CD4-positive, alpha-beta memory T cell (primary cell): ENCODE results near the gene UGT1A3. TPM values are rescaled to one million over a fixed set of nuclear protein-coding genes. Genes with fewer than 3 reads are reported as not detected.

Experiments used
- CTCF ChIA-PET: fragments of 350-600 bp; sonication (Branson Sonifier 250); formaldehyde crosslinking; loops from one replicate; lab custom pipeline; 2021; ENCODE audit warnings: inconsistent platforms; ENCODE audit not compliant: partially characterized antibody; lab: Charles Lee
- POLR2A ChIA-PET: fragments of 350-600 bp; sonication (Branson Sonifier 250); formaldehyde crosslinking; loops from one replicate; lab custom pipeline; 2021; ENCODE audit not compliant: partially characterized antibody; lab: Charles Lee
- DNase-seq, 5 donors: peaks; one replicate each; pipeline versions ENCODE4 v3.0.0 to v3.0.0-alpha.2; 2020 to 2022; ENCODE audit warnings: mixed read lengths in 1 of 5
- H3K27ac ChIP-seq: one replicate; pipeline ENCODE4 v1.7.0; 2013; ENCODE audit warnings: low read depth, low read length
- H3K27me3 ChIP-seq: 2 replicates; pipeline ENCODE4 v1.7.0; 2013; ENCODE audit warnings: mild to moderate bottlenecking, low read length, moderate library complexity; ENCODE audit not compliant: insufficient read depth
- H3K36me3 ChIP-seq: 2 replicates; pipeline ENCODE4 v1.7.0; 2013; ENCODE audit warnings: mild to moderate bottlenecking, low read length, moderate library complexity; ENCODE audit not compliant: insufficient read depth
- H3K4me1 ChIP-seq: 2 replicates; pipeline ENCODE4 v1.7.0; 2013; ENCODE audit warnings: mild to moderate bottlenecking, low read length, moderate library complexity; ENCODE audit not compliant: insufficient read depth
- H3K4me3 ChIP-seq, 2 donors: one replicate each; pipeline ENCODE4 v1.7.0; 2013; ENCODE audit warnings: low read length in 2 of 2, mild to moderate bottlenecking in 1 of 2
- H3K9me3 ChIP-seq, 2 donors: one replicate each; pipeline ENCODE4 v1.7.0; 2013; ENCODE audit warnings: low read length in 2 of 2, control low read depth in 1 of 2; ENCODE audit not compliant: control insufficient read depth in 1 of 2
- H3K27ac Mint-ChIP-seq, 7 donors: one replicate each; pipeline ENCODE4 v1.8.0; 2020 to 2021; ENCODE audit warnings: mixed read lengths in 7 of 7, mild to moderate bottlenecking in 6 of 7, inconsistent platforms in 3 of 7, moderate library complexity in 3 of 7
- H3K27me3 Mint-ChIP-seq, 2 donors: one replicate each; pipeline ENCODE4 v1.8.0; 2020 to 2021; ENCODE audit warnings: mixed read lengths in 2 of 2
- H3K36me3 Mint-ChIP-seq, 2 donors: one replicate each; pipeline ENCODE4 v1.8.0; 2020 to 2021; ENCODE audit warnings: mixed read lengths in 2 of 2, inconsistent platforms in 1 of 2, mild to moderate bottlenecking in 1 of 2
- H3K4me1 Mint-ChIP-seq, 4 donors: one replicate each; pipeline ENCODE4 v1.8.0; 2020 to 2021; ENCODE audit warnings: mixed read lengths in 4 of 4, mild to moderate bottlenecking in 1 of 4
- H3K4me3 Mint-ChIP-seq, 8 donors: one replicate each; pipeline ENCODE4 v1.8.0; 2020 to 2021; ENCODE audit warnings: mixed read lengths in 8 of 8, mild to moderate bottlenecking in 7 of 8, moderate library complexity in 6 of 8, inconsistent platforms in 3 of 8
- H3K9me3 Mint-ChIP-seq, 8 donors: one replicate each; pipeline ENCODE4 v1.8.0; 2020 to 2021; ENCODE audit warnings: mixed read lengths in 8 of 8, mild to moderate bottlenecking in 5 of 8, inconsistent platforms in 3 of 8, moderate library complexity in 1 of 8
- intact Hi-C: fragments of 100-400 bp; cut with micrococcal nuclease; formaldehyde crosslinking; loops from one replicate; pipeline ENCODE4 v1.15.1; 2023
- polyA plus RNA-seq, 2 donors: library from polyadenylated mRNA; unstranded; fragments of 300-500 nt; fragmentation: Illumina TruSeq; gene quantifications; one replicate each; pipeline ENCODE4 v1.2.3, GENCODE V29; 2021
- total RNA-seq, 2 experiments: library from RNA; stranded (reverse); gene quantifications; one replicate each; pipeline ENCODE4 v1.2.3, GENCODE V29; 2021

Gene UGT1A3
- total and polyA plus RNA-seq, 4 experiments from 2014 or later: not detected

- no peaks in the 10 kb centered on the region for H3K36me3 ChIP-seq
- no peak for DNase-seq
- no peaks in the 10 kb centered on the region for H3K9me3 Mint-ChIP-seq
- no peaks in the 10 kb centered on the region for H3K36me3 Mint-ChIP-seq
- no peak overlapping the region for H3K4me3 Mint-ChIP-seq
- no peaks in the 10 kb centered on the region for H3K4me1 ChIP-seq
- no peak overlapping the region for H3K27ac Mint-ChIP-seq
- ChIA-PET CTCF (no interaction called here), POLR2A (no interaction called here)
- H3K9me3 ChIP-seq: no peaks in the 10 kb centered on the region
- intact Hi-C loops: no loop called here
- H3K4me3 ChIP-seq: no peak overlapping the region
- no peak overlapping the region for H3K27ac ChIP-seq
- H3K4me1 Mint-ChIP-seq: no peaks in the 10 kb centered on the region
- H3K27me3 Mint-ChIP-seq: peaks cover 6 to 13% of the 10 kb centered on the region in 2 donors
- no peaks in the 10 kb centered on the region for H3K27me3 ChIP-seq
Observed at GRCh38 chr2:233813236-233814055, 84.6 kb downstream of the UGT1A3 start.

GRCh38 chr2:233814056-233814835 lies 85.4 kb downstream of the UGT1A3 start:
- DNase-seq: no peak
- intact Hi-C loops: no loop called here
- H3K27me3 ChIP-seq: no peaks in the 10 kb centered on the region

GRCh38 chr2:233815861-233816260 lies 87.0 kb downstream of the UGT1A3 start:
- H3K9me3 ChIP-seq: no peaks in the 10 kb centered on the region
- Mint-ChIP-seq H3K27me3 (peaks cover 0 to 11% of the 10 kb centered on the region in 2 donors), H3K4me1 (no peaks in the 10 kb centered on the region), H3K9me3 (no peaks in the 10 kb centered on the region), H3K36me3 (no peaks in the 10 kb centered on the region), H3K4me3 (no peak overlapping the region), H3K27ac (no peak overlapping the region)
- ChIA-PET POLR2A (no interaction called here), CTCF (no interaction called here)
- no peak for DNase-seq
- intact Hi-C loops: no loop called here
- no peak overlapping the region for H3K27ac ChIP-seq
- no peaks in the 10 kb centered on the region for H3K36me3 ChIP-seq
- no peaks in the 10 kb centered on the region for H3K27me3 ChIP-seq
- H3K4me1 ChIP-seq: no peaks in the 10 kb centered on the region
- no peak overlapping the region for H3K4me3 ChIP-seq

More at GRCh38 chr2:233814056-233814835, 85.4 kb downstream of the UGT1A3 start:
- peaks cover 2 to 13% of the 10 kb centered on the region in 2 donors for H3K27me3 Mint-ChIP-seq
- H3K4me1 Mint-ChIP-seq: no peaks in the 10 kb centered on the region
- Histone ChIP-seq H3K4me3 (no peak overlapping the region), H3K27ac (no peak overlapping the region), H3K36me3 (no peaks in the 10 kb centered on the region), H3K4me1 (no peaks in the 10 kb centered on the region), H3K9me3 (no peaks in the 10 kb centered on the region)
- no peaks in the 10 kb centered on the region for H3K36me3 Mint-ChIP-seq
- CTCF ChIA-PET: no interaction called here
- POLR2A ChIA-PET: no interaction called here
- H3K4me3 Mint-ChIP-seq: no peak overlapping the region
- H3K9me3 Mint-ChIP-seq: no peaks in the 10 kb centered on the region
- no peak overlapping the region for H3K27ac Mint-ChIP-seq

GRCh38 chr2:233816334-233816733 lies 87.5 kb downstream of the UGT1A3 start:
- no peaks in the 10 kb centered on the region for H3K36me3 ChIP-seq
- intact Hi-C loops: no loop called here
- Mint-ChIP-seq H3K9me3 (no peaks in the 10 kb centered on the region), H3K27me3 (peaks cover 0 to 11% of the 10 kb centered on the region in 2 donors), H3K36me3 (no peaks in the 10 kb centered on the region), H3K27ac (no peak overlapping the region), H3K4me3 (no peak overlapping the region), H3K4me1 (no peaks in the 10 kb centered on the region)
- no peaks in the 10 kb centered on the region for H3K9me3 ChIP-seq
- H3K4me3 ChIP-seq: no peak overlapping the region
- POLR2A ChIA-PET: no interaction called here
- H3K4me1 ChIP-seq: no peaks in the 10 kb centered on the region
- CTCF ChIA-PET: no interaction called here
- no peaks in the 10 kb centered on the region for H3K27me3 ChIP-seq
- H3K27ac ChIP-seq: no peak overlapping the region
- no peak for DNase-seq

- peaks cover 0 to 11% of the 10 kb centered on the region in 2 donors for H3K27me3 Mint-ChIP-seq
- H3K9me3 Mint-ChIP-seq: no peaks in the 10 kb centered on the region
- no peak overlapping the region for H3K4me3 Mint-ChIP-seq
- no peaks in the 10 kb centered on the region for H3K36me3 ChIP-seq
- no peaks in the 10 kb centered on the region for H3K4me1 Mint-ChIP-seq
- H3K4me1 ChIP-seq: no peaks in the 10 kb centered on the region
- ChIA-PET POLR2A (no interaction called here), CTCF (no interaction called here)
- H3K36me3 Mint-ChIP-seq: no peaks in the 10 kb centered on the region
- no peaks in the 10 kb centered on the region for H3K9me3 ChIP-seq
- no peak overlapping the region for H3K4me3 ChIP-seq
- no peak for DNase-seq
- no peaks in the 10 kb centered on the region for H3K27me3 ChIP-seq
- no peak overlapping the region for H3K27ac Mint-ChIP-seq
- no peak overlapping the region for H3K27ac ChIP-seq
- intact Hi-C loops: no loop called here
Observed at GRCh38 chr2:233816771-233817170, 87.9 kb downstream of the UGT1A3 start.

GRCh38 chr2:233817361-233817911 lies 88.6 kb downstream of the UGT1A3 start:
- no peak overlapping the region for H3K4me3 Mint-ChIP-seq
- Histone ChIP-seq H3K4me3 (no peak overlapping the region), H3K36me3 (no peaks in the 10 kb centered on the region), H3K4me1 (no peaks in the 10 kb centered on the region), H3K9me3 (no peaks in the 10 kb centered on the region), H3K27ac (no peak overlapping the region), H3K27me3 (no peaks in the 10 kb centered on the region)
- CTCF ChIA-PET: no interaction called here
- intact Hi-C loops: no loop called here
- H3K4me1 Mint-ChIP-seq: no peaks in the 10 kb centered on the region
- H3K9me3 Mint-ChIP-seq: no peaks in the 10 kb centered on the region
- no peaks in the 10 kb centered on the region for H3K36me3 Mint-ChIP-seq
- DNase-seq: no peak
- POLR2A ChIA-PET: no interaction called here
- peaks cover 0 to 11% of the 10 kb centered on the region in 2 donors for H3K27me3 Mint-ChIP-seq
- peak overlapping the region in 1 of 7 donors; percentile 74 for H3K27ac Mint-ChIP-seq

- H3K27me3 Mint-ChIP-seq: peaks cover 0 to 11% of the 10 kb centered on the region in 2 donors
- POLR2A ChIA-PET: no interaction called here
- CTCF ChIA-PET: no interaction called here
- H3K36me3 Mint-ChIP-seq: no peaks in the 10 kb centered on the region
- DNase-seq: no peak
- no peaks in the 10 kb centered on the region for H3K9me3 ChIP-seq
- no peak overlapping the region for H3K4me3 ChIP-seq
- H3K4me3 Mint-ChIP-seq: no peak overlapping the region
- H3K27me3 ChIP-seq: no peaks in the 10 kb centered on the region
- no peaks in the 10 kb centered on the region for H3K4me1 Mint-ChIP-seq
- H3K27ac Mint-ChIP-seq: peak overlapping the region in 1 of 7 donors; percentile 57
- no peaks in the 10 kb centered on the region for H3K4me1 ChIP-seq
- no peaks in the 10 kb centered on the region for H3K9me3 Mint-ChIP-seq
- H3K27ac ChIP-seq: no peak overlapping the region
- no peaks in the 10 kb centered on the region for H3K36me3 ChIP-seq
- intact Hi-C loops: no loop called here
Observed at GRCh38 chr2:233817995-233818638, 89.3 kb downstream of the UGT1A3 start.
